Measurements from ENCODE around the gene HNRNPUL1. TPM values are rescaled to one million over a fixed set of nuclear protein-coding genes. Genes with fewer than 3 reads are reported as not detected.

The HNRNPUL1 gene
- total and polyA plus RNA-seq, 9 of the 15 experiments (the other 6 are each of a cell fraction or from before 2014, with no cell fraction given): 7.3 to 211 (median 85.0) TPM

DNA sequence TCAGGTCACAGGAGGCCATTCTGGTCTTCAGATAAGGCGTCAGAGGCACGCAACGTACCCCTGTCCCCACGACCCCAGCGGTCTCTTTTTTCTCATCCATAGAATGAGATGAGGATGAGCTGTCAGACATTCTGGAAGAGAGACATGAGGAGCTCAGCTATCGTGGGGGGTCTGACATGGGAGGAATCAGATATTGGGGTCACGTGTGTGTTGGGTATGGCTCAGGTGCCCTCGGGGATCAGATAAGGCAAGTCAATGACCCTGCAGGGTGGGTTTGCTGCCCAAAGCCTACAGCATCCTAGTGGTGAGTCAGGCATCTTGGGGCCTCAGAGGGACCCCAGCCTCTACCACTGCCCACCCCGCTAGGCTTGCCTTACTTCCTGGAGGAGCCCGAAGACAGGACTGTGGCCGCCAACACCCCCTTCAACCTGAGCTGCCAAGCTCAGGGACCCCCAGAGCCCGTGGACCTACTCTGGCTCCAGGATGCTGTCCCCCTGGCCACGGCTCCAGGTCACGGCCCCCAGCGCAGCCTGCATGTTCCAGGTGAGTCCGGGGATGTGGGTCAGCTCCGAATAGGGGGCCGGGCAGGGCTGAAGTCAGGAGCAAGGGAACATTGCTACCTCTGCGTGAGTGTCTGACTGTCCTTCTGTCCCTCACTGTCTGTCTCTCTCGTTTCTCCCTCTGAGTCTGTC is 42.5 kb upstream of the HNRNPUL1 start:
- intact Hi-C loops (cut with micrococcal nuclease) (no loop called here), in situ Hi-C loops (cut with MboI) (no loop called here)
- no peak overlapping the region for H3K4me2 ChIP-seq (ENCODE audit: insufficient read depth, low read length)
- CTCF ChIA-PET (ENCODE audit: low intra/inter-chr PET ratio): no interaction called here
- H3K4me1 ChIP-seq (replicated peaks in 1 of 2; ENCODE audit: control insufficient read depth in 2 of 2, insufficient read depth in 2 of 2, low read length in 2 of 2): peaks cover 28 to 50% of the 10 kb centered on the region in 2 experiments
- peaks cover 0 to 12% of the 10 kb centered on the region in 2 experiments; a peak in 3 of 5 replicates for H3K27me3 ChIP-seq (ENCODE audit: control insufficient read depth in 2 of 2, insufficient read depth in 2 of 2, low read length in 2 of 2)
- FAIRE-seq (no peak), DNase-seq (ENCODE audit: extremely low read depth in 1 of 4, low spot score in 3 of 4) (no peak), ATAC-seq (no peak)
- no peak overlapping the region for H3K4me3 ChIP-seq
- H4K20me1 ChIP-seq (replicated peaks; ENCODE audit: control insufficient read depth, insufficient read depth, low read length): no peaks in the 10 kb centered on the region
- TF ChIP-seq NR2C1 (IDR thresholded peaks at IDR 0.05): 0 out of 2 replicates have a peak, but pooled peaks have one; percentile 9
- TF ChIP-seq NR2C1 (tag; IDR thresholded peaks at IDR 0.05): no peak
- no peak for TF ChIP-seq ZNF644 (tag; IDR thresholded peaks at IDR 0.05; ENCODE audit: low read depth)
- no peak overlapping the region for H2AFZ ChIP-seq (ENCODE audit: low read depth, low read length)
- no TSS peak for BruUV-seq (replicated peaks)
- no peak overlapping the region for H3K27ac ChIP-seq (ENCODE audit: extremely low read depth, low read depth, low read length)
- no peak overlapping the region for H3K9ac ChIP-seq (ENCODE audit: insufficient read depth in 1 of 2, low read depth in 2 of 2, low read length in 2 of 2)
- WGBS (ENCODE audit: insufficient coverage, low coverage, missing lambda C conversion rate): 48% methylated on average over 20 of the region's 20 CpGs
- no peaks in the 10 kb centered on the region for H3K9me3 ChIP-seq (replicated peaks; ENCODE audit: control insufficient read depth, insufficient read depth, low read depth, low read length)
- no peaks in the 10 kb centered on the region for H3K9me1 ChIP-seq (ENCODE audit: control insufficient read depth, insufficient read depth, low read length)
- no peaks in the 10 kb centered on the region for H3K79me2 ChIP-seq (ENCODE audit: control insufficient read depth, insufficient read depth, low read length)
- H3K36me3 ChIP-seq (ENCODE audit: control insufficient read depth, insufficient read depth, low read length): no peaks in the 10 kb centered on the region
- POLR2A ChIA-PET: interaction anchor here (0.7 to 1.9 kb wide), 4 partner anchors 10 to 42 kb away, joined by 3 to 10 read pairs (median 4); partner anchors contain the start of gene HNRNPUL1

DNA sequence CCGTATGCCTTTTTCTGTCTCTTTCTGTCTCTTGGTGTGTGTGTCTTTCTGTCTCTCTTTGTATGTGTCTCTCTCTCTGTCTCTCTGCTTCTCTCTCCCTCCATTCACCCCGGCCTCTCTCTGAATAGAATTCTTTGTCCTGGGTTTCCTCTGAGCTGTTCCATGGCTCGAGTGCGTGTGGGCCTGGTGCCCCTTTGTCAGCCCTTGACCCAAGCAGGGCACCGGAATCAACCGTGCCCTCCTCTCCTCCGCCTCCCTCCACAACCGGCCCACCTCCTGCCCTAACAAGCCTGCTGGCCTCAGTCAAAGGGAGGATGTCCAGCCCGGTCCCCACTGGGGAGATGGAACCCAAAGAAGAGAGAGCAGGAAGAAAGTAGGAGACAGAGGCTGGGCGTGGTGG is 41.9 kb upstream of the HNRNPUL1 start:
- in situ Hi-C loops (cut with MboI) (no loop called here), intact Hi-C loops (cut with micrococcal nuclease) (no loop called here)
- Histone ChIP-seq H3K9ac (ENCODE audit: insufficient read depth in 1 of 2, low read depth in 2 of 2, low read length in 2 of 2) (no peak overlapping the region), H3K36me3 (ENCODE audit: control insufficient read depth, insufficient read depth, low read length) (no peaks in the 10 kb centered on the region), H3K9me3 (replicated peaks; ENCODE audit: control insufficient read depth, insufficient read depth, low read depth, low read length) (no peaks in the 10 kb centered on the region), H4K20me1 (replicated peaks; ENCODE audit: control insufficient read depth, insufficient read depth, low read length) (no peaks in the 10 kb centered on the region), H3K27me3 (ENCODE audit: control insufficient read depth in 2 of 2, insufficient read depth in 2 of 2, low read length in 2 of 2) (peaks cover 0 to 12% of the 10 kb centered on the region in 2 experiments; a peak in 3 of 5 replicates), H3K9me1 (ENCODE audit: control insufficient read depth, insufficient read depth, low read length) (no peaks in the 10 kb centered on the region), H3K4me3 (no peak overlapping the region), H3K4me2 (ENCODE audit: insufficient read depth, low read length) (no peak overlapping the region), H3K79me2 (ENCODE audit: control insufficient read depth, insufficient read depth, low read length) (no peaks in the 10 kb centered on the region), H2AFZ (ENCODE audit: low read depth, low read length) (no peak overlapping the region), H3K27ac (ENCODE audit: extremely low read depth, low read depth, low read length) (no peak overlapping the region), H3K4me1 (replicated peaks in 1 of 2; ENCODE audit: control insufficient read depth in 2 of 2, insufficient read depth in 2 of 2, low read length in 2 of 2) (peaks cover 33 to 53% of the 10 kb centered on the region in 2 experiments)
- WGBS (ENCODE audit: insufficient coverage, low coverage, missing lambda C conversion rate): 43% methylated on average over 6 of the region's 10 CpGs
- BruUV-seq (replicated peaks): no TSS peak
- DNase-seq (ENCODE audit: extremely low read depth in 1 of 4, low spot score in 3 of 4) (no peak), FAIRE-seq (no peak), ATAC-seq (no peak)
- ChIA-PET POLR2A (no interaction called here), CTCF (ENCODE audit: low intra/inter-chr PET ratio) (interaction anchor here (0.7 kb wide), 1 partner anchor 40 kb away, joined by 10 read pairs; no protein-coding TSS in a partner anchor)
- TF ChIP-seq NFIX (CRISPR knock-in tag; IDR thresholded peaks at IDR 0.05; ENCODE audit: low read depth) (no peak), CCAR2 (IDR thresholded peaks at IDR 0.05; ENCODE audit: low read depth, low read length) (no peak)
- TF ChIP-seq, protein P1, sequence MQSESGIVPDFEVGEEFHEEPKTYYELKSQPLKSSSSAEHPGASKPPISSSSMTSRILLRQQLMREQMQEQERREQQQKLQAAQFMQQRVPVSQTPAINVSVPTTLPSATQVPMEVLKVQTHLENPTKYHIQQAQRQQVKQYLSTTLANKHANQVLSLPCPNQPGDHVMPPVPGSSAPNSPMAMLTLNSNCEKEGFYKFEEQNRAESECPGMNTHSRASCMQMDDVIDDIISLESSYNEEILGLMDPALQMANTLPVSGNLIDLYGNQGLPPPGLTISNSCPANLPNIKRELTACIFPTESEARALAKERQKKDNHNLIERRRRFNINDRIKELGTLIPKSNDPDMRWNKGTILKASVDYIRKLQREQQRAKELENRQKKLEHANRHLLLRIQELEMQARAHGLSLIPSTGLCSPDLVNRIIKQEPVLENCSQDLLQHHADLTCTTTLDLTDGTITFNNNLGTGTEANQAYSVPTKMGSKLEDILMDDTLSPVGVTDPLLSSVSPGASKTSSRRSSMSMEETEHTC (IDR thresholded peaks at IDR 0.05): no peak
- TF ChIP-seq, protein P2, sequence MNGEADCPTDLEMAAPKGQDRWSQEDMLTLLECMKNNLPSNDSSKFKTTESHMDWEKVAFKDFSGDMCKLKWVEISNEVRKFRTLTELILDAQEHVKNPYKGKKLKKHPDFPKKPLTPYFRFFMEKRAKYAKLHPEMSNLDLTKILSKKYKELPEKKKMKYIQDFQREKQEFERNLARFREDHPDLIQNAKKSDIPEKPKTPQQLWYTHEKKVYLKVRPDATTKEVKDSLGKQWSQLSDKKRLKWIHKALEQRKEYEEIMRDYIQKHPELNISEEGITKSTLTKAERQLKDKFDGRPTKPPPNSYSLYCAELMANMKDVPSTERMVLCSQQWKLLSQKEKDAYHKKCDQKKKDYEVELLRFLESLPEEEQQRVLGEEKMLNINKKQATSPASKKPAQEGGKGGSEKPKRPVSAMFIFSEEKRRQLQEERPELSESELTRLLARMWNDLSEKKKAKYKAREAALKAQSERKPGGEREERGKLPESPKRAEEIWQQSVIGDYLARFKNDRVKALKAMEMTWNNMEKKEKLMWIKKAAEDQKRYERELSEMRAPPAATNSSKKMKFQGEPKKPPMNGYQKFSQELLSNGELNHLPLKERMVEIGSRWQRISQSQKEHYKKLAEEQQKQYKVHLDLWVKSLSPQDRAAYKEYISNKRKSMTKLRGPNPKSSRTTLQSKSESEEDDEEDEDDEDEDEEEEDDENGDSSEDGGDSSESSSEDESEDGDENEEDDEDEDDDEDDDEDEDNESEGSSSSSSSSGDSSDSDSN (IDR thresholded peaks at IDR 0.05; ENCODE audit: borderline replicate concordance in 1 of 2, low read depth in 2 of 2, low read length in 2 of 2): no peak
- TF ChIP-seq, protein P3, sequence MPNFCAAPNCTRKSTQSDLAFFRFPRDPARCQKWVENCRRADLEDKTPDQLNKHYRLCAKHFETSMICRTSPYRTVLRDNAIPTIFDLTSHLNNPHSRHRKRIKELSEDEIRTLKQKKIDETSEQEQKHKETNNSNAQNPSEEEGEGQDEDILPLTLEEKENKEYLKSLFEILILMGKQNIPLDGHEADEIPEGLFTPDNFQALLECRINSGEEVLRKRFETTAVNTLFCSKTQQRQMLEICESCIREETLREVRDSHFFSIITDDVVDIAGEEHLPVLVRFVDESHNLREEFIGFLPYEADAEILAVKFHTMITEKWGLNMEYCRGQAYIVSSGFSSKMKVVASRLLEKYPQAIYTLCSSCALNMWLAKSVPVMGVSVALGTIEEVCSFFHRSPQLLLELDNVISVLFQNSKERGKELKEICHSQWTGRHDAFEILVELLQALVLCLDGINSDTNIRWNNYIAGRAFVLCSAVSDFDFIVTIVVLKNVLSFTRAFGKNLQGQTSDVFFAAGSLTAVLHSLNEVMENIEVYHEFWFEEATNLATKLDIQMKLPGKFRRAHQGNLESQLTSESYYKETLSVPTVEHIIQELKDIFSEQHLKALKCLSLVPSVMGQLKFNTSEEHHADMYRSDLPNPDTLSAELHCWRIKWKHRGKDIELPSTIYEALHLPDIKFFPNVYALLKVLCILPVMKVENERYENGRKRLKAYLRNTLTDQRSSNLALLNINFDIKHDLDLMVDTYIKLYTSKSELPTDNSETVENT (CRISPR knock-in tag; IDR thresholded peaks at IDR 0.05): no peak

Data from K562 (cell line).